A549 (cell line): Measurements from ENCODE around the gene ATG9A.

Source experiments
- EP300 ChIP-seq, 2 experiments: fragments of >200 bp; sonication (Bioruptor Twin); formaldehyde crosslinking; IDR thresholded peaks; 2 replicates in 1 of 2; 3 replicates in 1 of 2; pipeline ENCODE4 v1.6.1; 2016 to 2017
- TF ChIP-seq, protein P1 (sequence below): fragments of >200 bp; sonication (Bioruptor Twin); formaldehyde crosslinking; IDR thresholded peaks from 3 replicates; pipeline ENCODE4 v1.5.1; 2016

DNA sequence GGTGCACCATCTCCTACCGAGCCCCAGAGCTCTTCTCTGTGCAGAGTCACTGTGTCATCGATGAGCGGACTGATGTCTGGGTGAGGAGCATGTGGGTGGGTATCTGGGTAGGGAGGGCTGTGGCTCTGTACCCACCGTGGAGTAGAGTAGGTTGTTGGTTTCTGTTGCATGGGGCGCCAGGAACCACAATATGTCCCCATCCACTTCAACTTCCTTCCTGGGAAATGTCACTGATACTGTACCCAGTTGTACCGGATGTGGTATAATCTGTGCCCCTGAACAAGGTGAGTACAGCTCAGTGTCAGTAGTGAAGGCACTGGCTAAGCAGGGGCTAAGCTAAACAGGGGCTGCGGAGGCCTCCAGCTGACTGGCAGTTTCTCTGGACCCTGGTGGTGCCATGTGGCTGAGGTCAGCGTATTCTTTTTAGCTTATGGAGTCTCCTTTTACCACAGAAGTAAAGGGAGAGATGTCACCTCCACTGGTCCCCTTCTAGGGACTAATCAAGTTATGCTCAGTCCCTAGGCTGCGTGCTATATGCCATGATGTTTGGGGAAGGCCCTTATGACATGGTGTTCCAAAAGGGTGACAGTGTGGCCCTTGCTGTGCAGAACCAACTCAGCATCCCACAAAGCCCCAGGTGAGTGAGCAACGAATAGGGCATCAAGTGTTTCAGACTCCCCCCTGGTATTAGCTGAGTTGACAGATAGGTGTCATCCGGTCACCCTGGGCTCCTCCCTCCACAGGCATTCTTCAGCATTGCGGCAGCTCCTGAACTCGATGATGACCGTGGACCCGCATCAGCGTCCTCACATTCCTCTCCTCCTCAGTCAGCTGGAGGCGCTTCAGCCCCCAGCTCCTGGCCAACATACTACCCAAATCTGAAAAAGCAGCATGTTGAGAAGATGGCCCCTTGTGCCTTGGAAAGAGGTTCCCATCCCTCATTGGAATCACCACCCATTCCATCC is 18.5 kb upstream of the ATG9A start:
- TF ChIP-seq EP300 (IDR thresholded peaks at IDR 0.05) = no peak
- TF ChIP-seq, protein P1, sequence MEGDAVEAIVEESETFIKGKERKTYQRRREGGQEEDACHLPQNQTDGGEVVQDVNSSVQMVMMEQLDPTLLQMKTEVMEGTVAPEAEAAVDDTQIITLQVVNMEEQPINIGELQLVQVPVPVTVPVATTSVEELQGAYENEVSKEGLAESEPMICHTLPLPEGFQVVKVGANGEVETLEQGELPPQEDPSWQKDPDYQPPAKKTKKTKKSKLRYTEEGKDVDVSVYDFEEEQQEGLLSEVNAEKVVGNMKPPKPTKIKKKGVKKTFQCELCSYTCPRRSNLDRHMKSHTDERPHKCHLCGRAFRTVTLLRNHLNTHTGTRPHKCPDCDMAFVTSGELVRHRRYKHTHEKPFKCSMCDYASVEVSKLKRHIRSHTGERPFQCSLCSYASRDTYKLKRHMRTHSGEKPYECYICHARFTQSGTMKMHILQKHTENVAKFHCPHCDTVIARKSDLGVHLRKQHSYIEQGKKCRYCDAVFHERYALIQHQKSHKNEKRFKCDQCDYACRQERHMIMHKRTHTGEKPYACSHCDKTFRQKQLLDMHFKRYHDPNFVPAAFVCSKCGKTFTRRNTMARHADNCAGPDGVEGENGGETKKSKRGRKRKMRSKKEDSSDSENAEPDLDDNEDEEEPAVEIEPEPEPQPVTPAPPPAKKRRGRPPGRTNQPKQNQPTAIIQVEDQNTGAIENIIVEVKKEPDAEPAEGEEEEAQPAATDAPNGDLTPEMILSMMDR = no peak
